Panc1 (cell line): ENCODE results near the gene ARHGAP25. TPM values are rescaled to one million over a fixed set of nuclear protein-coding genes. Genes with fewer than 3 reads are reported as not detected.

Source experiments
- ATAC-seq: fragments of 200-7000 bp; cut with Tn5 transposase; 2 replicates; pipeline ENCODE4 v1.9.1; 2020; ENCODE audit warnings: mild to moderate bottlenecking, moderate library complexity
- BruUV-seq: library from RNA; stranded (reverse); fragments of 400-500 nt; replicated peaks from 2 replicates; lab custom pipeline; 2021; lab: Mats Ljungman, UMichigan
- CTCF ChIA-PET: fragments of 300-600 bp; sonication (Branson Sonifier 250); formaldehyde crosslinking; loops from one replicate; lab custom pipeline; 2022; ENCODE audit warnings: antibody characterized with exemption; lab: Charles Lee
- POLR2A ChIA-PET: fragments of 300-600 bp; sonication (Branson Sonifier 250); formaldehyde crosslinking; loops from one replicate; lab custom pipeline; 2022; ENCODE audit warnings: antibody characterized with exemption; lab: Charles Lee
- DNase-seq: peaks from one replicate; pipeline ENCODE4 v3.0.0-alpha.2; 2010; ENCODE audit warnings: low read depth, low spot score
- H3K27ac ChIP-seq: 2 replicates; pipeline ENCODE4 v1.5.1; 2011; ENCODE audit warnings: mild to moderate bottlenecking, low read length, inconsistent platforms
- H3K27me3 ChIP-seq: fragments of 200-500 bp; sonication (Bioruptor generic); 2 replicates; pipeline ENCODE4 v1.6.0; 2014; ENCODE audit warnings: low read length, inconsistent platforms; ENCODE audit not compliant: control insufficient read depth, insufficient read depth
- H3K36me3 ChIP-seq: fragments of 200-500 bp; sonication (Bioruptor generic); 2 replicates; pipeline ENCODE4 v1.5.1; 2014; ENCODE audit warnings: inconsistent platforms, mild to moderate bottlenecking, low read length, moderate library complexity; ENCODE audit not compliant: control insufficient read depth, insufficient read depth
- H3K4me1 ChIP-seq: 2 replicates; pipeline ENCODE4 v1.5.1; 2011; ENCODE audit warnings: inconsistent platforms, mild to moderate bottlenecking, low read length, moderate library complexity; ENCODE audit not compliant: control insufficient read depth, insufficient read depth
- H3K4me3 ChIP-seq, 2 experiments: 2 replicates each; pipeline ENCODE4 v1.5.1; 2011 to 2012; ENCODE audit warnings: low read depth in 2 of 2, low read length in 2 of 2, mild to moderate bottlenecking in 2 of 2, inconsistent platforms in 1 of 2, moderate library complexity in 1 of 2
- H3K9me3 ChIP-seq: fragments of 200-500 bp; sonication (Bioruptor generic); 2 replicates; pipeline ENCODE4 v1.5.1; 2014; ENCODE audit warnings: low read depth, mild to moderate bottlenecking, inconsistent platforms, low read length, moderate library complexity; ENCODE audit not compliant: control insufficient read depth, insufficient read depth
- POLR2AphosphoS5 ChIP-seq: IDR thresholded peaks from 2 replicates; pipeline ENCODE4 v1.6.1; 2012; ENCODE audit warnings: mild to moderate bottlenecking, low read depth, low read length, moderate library complexity
- SIN3A ChIP-seq: IDR thresholded peaks from 2 replicates; pipeline ENCODE4 v1.6.1; 2012; ENCODE audit warnings: low read depth, mild to moderate bottlenecking, low read length, moderate library complexity, borderline replicate concordance; ENCODE audit not compliant: insufficient read depth
- TCF7L2 ChIP-seq: IDR thresholded peaks from 2 replicates; pipeline ENCODE4 v1.6.1; 2011; ENCODE audit warnings: mild to moderate bottlenecking, low read depth, low read length, inconsistent platforms
- in situ Hi-C: cut with HindIII; loops from 2 replicates; pipeline ENCODE4 v1.10.0; 2016; ENCODE audit warnings: low sequenced_read_pairs, low pct_unique_long_range_greater_than_20kb
- intact Hi-C: fragments of 100-400 bp; cut with micrococcal nuclease; formaldehyde crosslinking; loops from one replicate; pipeline ENCODE4 v1.10.0; 2022; ENCODE audit not compliant: unreplicated experiment
- total RNA-seq: library from RNA; stranded (reverse); gene quantifications from one replicate; pipeline ENCODE4 v1.2.1, GENCODE V29; 2021; ENCODE audit not compliant: unreplicated experiment
- TF ChIP-seq, protein P1 (sequence below): fragments of 450-650 bp; IDR thresholded peaks from 2 replicates; pipeline ENCODE4 v1.5.1; 2017; ENCODE audit warnings: mild to moderate bottlenecking
- TF ChIP-seq, protein P2 (sequence below), 2 experiments: IDR thresholded peaks; 2 replicates each; pipeline ENCODE4 v1.6.1; 2011 to 2012; ENCODE audit warnings: low read depth in 2 of 2, control low read depth in 1 of 2, low read length in 1 of 2, mild to moderate bottlenecking in 1 of 2, moderate library complexity in 1 of 2; ENCODE audit not compliant: insufficient read depth in 1 of 2

The ARHGAP25 gene
- total RNA-seq, 1 experiment from 2014 or later = 0.49 TPM

DNA sequence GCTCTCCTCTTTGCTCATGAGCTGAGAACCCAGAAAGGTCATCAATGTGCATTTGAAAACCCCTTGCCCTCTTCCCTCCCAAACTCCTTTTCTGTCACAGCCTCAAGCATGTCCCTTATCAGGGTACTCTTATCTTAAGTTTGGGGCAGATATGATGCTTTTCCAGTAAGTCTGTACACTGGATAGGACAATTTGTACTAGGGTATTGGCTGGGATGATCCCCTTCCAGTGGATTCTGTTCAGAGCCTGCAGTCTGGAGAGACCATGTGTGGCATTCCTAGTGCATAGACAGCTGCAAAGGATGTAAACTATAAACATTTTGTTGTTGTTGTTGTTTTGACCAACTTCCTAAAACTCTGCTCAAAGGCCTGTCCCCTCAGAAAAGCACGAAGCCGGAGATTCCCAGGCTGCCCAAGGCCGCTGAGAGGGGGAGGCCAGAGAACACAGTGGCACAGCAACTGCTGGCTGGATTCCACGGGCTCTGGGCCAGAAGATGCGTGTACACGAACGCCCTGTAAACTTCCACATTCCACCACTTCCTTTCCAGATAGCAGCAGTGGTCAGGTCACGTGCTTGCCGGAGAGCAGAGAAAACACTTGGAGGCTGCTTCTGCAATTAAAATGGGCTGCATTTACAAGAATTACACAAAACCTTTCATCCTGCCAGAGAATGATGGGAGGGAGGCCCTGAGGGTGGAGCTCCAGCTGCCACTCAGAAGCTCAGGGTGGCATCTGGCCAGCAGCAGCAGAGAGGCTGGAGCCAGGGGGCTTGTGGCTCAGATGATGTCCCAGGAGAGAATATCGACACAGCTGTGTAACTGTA is 94.5 kb downstream of the ARHGAP25 start:
- Histone ChIP-seq H3K4me1 (no peaks in the 10 kb centered on the region), H3K4me3 (no peak overlapping the region), H3K36me3 (no peaks in the 10 kb centered on the region), H3K27me3 (no peaks in the 10 kb centered on the region), H3K27ac (no peak overlapping the region), H3K9me3 (no peaks in the 10 kb centered on the region)
- no TSS peak for BruUV-seq
- ATAC-seq = peak; percentile 46; the same call in 1 of the 2 replicates
- in situ Hi-C loops (no loop called here), intact Hi-C loops (no loop called here)
- DNase-seq = no peak
- POLR2A ChIA-PET = no interaction called here
- CTCF ChIA-PET = no interaction called here
- TF ChIP-seq, protein P1, sequence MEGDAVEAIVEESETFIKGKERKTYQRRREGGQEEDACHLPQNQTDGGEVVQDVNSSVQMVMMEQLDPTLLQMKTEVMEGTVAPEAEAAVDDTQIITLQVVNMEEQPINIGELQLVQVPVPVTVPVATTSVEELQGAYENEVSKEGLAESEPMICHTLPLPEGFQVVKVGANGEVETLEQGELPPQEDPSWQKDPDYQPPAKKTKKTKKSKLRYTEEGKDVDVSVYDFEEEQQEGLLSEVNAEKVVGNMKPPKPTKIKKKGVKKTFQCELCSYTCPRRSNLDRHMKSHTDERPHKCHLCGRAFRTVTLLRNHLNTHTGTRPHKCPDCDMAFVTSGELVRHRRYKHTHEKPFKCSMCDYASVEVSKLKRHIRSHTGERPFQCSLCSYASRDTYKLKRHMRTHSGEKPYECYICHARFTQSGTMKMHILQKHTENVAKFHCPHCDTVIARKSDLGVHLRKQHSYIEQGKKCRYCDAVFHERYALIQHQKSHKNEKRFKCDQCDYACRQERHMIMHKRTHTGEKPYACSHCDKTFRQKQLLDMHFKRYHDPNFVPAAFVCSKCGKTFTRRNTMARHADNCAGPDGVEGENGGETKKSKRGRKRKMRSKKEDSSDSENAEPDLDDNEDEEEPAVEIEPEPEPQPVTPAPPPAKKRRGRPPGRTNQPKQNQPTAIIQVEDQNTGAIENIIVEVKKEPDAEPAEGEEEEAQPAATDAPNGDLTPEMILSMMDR = no peak
- TF ChIP-seq, protein P2, sequence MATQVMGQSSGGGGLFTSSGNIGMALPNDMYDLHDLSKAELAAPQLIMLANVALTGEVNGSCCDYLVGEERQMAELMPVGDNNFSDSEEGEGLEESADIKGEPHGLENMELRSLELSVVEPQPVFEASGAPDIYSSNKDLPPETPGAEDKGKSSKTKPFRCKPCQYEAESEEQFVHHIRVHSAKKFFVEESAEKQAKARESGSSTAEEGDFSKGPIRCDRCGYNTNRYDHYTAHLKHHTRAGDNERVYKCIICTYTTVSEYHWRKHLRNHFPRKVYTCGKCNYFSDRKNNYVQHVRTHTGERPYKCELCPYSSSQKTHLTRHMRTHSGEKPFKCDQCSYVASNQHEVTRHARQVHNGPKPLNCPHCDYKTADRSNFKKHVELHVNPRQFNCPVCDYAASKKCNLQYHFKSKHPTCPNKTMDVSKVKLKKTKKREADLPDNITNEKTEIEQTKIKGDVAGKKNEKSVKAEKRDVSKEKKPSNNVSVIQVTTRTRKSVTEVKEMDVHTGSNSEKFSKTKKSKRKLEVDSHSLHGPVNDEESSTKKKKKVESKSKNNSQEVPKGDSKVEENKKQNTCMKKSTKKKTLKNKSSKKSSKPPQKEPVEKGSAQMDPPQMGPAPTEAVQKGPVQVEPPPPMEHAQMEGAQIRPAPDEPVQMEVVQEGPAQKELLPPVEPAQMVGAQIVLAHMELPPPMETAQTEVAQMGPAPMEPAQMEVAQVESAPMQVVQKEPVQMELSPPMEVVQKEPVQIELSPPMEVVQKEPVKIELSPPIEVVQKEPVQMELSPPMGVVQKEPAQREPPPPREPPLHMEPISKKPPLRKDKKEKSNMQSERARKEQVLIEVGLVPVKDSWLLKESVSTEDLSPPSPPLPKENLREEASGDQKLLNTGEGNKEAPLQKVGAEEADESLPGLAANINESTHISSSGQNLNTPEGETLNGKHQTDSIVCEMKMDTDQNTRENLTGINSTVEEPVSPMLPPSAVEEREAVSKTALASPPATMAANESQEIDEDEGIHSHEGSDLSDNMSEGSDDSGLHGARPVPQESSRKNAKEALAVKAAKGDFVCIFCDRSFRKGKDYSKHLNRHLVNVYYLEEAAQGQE (IDR thresholded peaks at IDR 0.05; ENCODE audit: insufficient read depth in 1 of 2, low read depth in 2 of 2, low read length in 1 of 2) = no peak
- no peak for TF ChIP-seq TCF7L2
- TF ChIP-seq POLR2AphosphoS5 = no peak
- TF ChIP-seq SIN3A = no peak

GRCh38 chr2:68829749-68830148 is 95.1 kb downstream of the ARHGAP25 start:
- H3K27me3 ChIP-seq = no peaks in the 10 kb centered on the region
- DNase-seq (no peak), ATAC-seq (no peak)
- ChIA-PET CTCF (no interaction called here), POLR2A (no interaction called here)
- H3K36me3 ChIP-seq = no peaks in the 10 kb centered on the region
- H3K4me1 ChIP-seq = no peaks in the 10 kb centered on the region
- H3K4me3 ChIP-seq = no peak overlapping the region
- intact Hi-C loops (loop anchor here (10.0 kb wide), 1 partner anchor 75 kb away; no protein-coding TSS in a partner anchor), in situ Hi-C loops (no loop called here)
- no peaks in the 10 kb centered on the region for H3K9me3 ChIP-seq
- no peak for TF ChIP-seq POLR2AphosphoS5
- no peak for TF ChIP-seq SIN3A
- TF ChIP-seq, protein P1 = no peak
- TF ChIP-seq TCF7L2 = no peak
- TF ChIP-seq, protein P2 (IDR thresholded peaks at IDR 0.05; ENCODE audit: insufficient read depth in 1 of 2, low read depth in 2 of 2, low read length in 1 of 2) = no peak
- BruUV-seq = no TSS peak
- H3K27ac ChIP-seq = no peak overlapping the region
